Stomach (tissue), 4 donors: Measurements from ENCODE around the gene DENND6B.

Experiments
- EP300 ChIP-seq: sonication (generic); formaldehyde crosslinking; IDR thresholded peaks from one replicate; pipeline ENCODE4 v1.6.1; 2017; ENCODE audit warnings: antibody characterized with exemption
- POLR2A ChIP-seq, 4 donors: fragments of 450-650 bp; IDR thresholded peaks; one replicate each; pipeline ENCODE4 v1.6.1; 2016; ENCODE audit warnings: antibody characterized with exemption in 4 of 4, control low read depth in 2 of 4, mild to moderate bottlenecking in 1 of 4, moderate library complexity in 1 of 4
- POLR2AphosphoS5 ChIP-seq, 3 donors: sonication (generic); formaldehyde crosslinking; IDR thresholded peaks; one replicate each; pipeline ENCODE4 v1.6.1; 2016; ENCODE audit warnings: antibody characterized with exemption in 3 of 3
- TF ChIP-seq, protein P1 (sequence below), 7 experiments: fragments of 450-650 bp in 4 of 7; fragments of 200-600 bp in 3 of 7; sonication (generic) in 3 of 7; IDR thresholded peaks; one replicate each; pipeline ENCODE4 v1.5.1; 2016 to 2019; ENCODE audit warnings: antibody characterized with exemption in 7 of 7, control low read depth in 2 of 7, mild to moderate bottlenecking in 1 of 7

DNA sequence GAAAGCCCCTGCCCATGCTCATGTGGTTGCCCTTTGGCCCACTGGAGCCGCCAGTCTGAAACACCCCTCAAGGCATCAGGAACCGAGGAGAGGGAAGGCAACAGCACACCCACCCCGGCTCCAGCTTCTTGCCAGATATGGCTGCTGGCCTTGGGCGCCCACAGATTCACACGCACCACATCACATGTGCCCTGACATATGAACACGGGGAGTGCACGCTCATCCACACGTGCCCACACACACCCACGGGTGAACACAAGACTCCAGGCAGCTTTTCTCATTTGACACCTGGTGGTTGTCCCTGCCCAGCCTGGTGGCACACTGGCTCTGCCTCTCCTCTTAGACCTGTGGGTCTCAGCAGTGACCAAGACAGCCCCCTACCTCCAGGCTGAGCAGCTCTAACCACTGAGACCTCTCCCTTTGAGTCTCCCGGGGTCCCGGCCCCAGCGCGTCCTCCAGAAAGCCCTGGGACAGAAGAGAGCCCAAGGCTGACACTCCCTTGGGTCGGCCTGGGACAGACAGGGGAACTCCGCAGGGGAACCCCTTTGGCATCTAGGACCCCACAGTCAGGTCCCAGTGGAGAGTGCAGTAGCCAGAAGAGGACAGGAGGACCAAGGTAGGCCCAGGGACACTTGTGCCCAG is 62.6 kb downstream of the DENND6B start:
- TF ChIP-seq, protein P1, sequence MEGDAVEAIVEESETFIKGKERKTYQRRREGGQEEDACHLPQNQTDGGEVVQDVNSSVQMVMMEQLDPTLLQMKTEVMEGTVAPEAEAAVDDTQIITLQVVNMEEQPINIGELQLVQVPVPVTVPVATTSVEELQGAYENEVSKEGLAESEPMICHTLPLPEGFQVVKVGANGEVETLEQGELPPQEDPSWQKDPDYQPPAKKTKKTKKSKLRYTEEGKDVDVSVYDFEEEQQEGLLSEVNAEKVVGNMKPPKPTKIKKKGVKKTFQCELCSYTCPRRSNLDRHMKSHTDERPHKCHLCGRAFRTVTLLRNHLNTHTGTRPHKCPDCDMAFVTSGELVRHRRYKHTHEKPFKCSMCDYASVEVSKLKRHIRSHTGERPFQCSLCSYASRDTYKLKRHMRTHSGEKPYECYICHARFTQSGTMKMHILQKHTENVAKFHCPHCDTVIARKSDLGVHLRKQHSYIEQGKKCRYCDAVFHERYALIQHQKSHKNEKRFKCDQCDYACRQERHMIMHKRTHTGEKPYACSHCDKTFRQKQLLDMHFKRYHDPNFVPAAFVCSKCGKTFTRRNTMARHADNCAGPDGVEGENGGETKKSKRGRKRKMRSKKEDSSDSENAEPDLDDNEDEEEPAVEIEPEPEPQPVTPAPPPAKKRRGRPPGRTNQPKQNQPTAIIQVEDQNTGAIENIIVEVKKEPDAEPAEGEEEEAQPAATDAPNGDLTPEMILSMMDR (IDR thresholded peaks at IDR 0.05) = no peak
- no peak for TF ChIP-seq EP300
- no peak for TF ChIP-seq POLR2A (IDR thresholded peaks at IDR 0.05)
- no peak for TF ChIP-seq POLR2AphosphoS5 (IDR thresholded peaks at IDR 0.05)
